ENCODE results near the gene DDX1.

The DDX1 gene

DNA sequence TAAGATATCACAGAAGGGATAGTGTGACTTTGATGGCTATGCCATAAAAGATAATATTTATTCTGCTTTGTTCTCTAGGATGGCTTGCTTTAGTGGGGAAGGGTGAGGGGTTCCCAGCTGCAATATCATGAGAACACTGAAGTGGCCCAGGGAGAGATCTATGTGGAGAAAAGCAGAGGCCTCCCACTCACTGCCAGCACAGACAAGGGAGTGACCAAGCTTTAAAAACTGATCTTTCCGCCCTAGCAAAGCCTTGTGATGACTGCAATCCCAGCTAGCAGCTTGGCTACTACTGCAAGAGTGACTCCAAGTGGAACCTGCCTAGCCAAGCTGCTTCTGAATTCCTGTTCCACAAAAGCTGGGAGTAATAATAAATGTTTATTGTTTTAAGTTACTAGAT lies 7.8 kb upstream of the DDX1 start:
- H3K27me3 ChIP-seq (replicated peaks in 2 of 5; ENCODE audit: control insufficient read depth in 4 of 5, insufficient read depth in 5 of 5, low read length in 4 of 5) = no peaks in the 10 kb centered on the region
- no peak overlapping the region for H3K27ac ChIP-seq (ENCODE audit: insufficient read depth in 1 of 2, low read depth in 1 of 2, low read length in 2 of 2, poor library complexity in 1 of 2, severe bottlenecking in 2 of 2)
- 89% methylated on average over 1 of the region's 1 CpG for WGBS (ENCODE audit: insufficient coverage)
- CTCF ChIA-PET = interaction anchor here (1.5 kb wide), 1 partner anchor 10 kb away, joined by 5 read pairs; no protein-coding TSS in a partner anchor
- H3K4me3 ChIP-seq (ENCODE audit: control insufficient read depth in 1 of 7, extremely low read depth in 1 of 7, insufficient read depth in 4 of 7, low read depth in 2 of 7, low read length in 6 of 7) = no peak overlapping the region
- no peaks in the 10 kb centered on the region for H3K4me1 ChIP-seq (ENCODE audit: control extremely low read depth in 1 of 4, control insufficient read depth in 4 of 4, insufficient read depth in 4 of 4, low read length in 3 of 4)
- DNase-seq = no peak
- no peaks in the 10 kb centered on the region for H3K9me3 ChIP-seq (ENCODE audit: control extremely low read depth in 1 of 5, control insufficient read depth in 4 of 5, insufficient read depth in 2 of 5, low read depth in 1 of 5, low read length in 4 of 5)
- POLR2A ChIA-PET = no interaction called here
- no peaks in the 10 kb centered on the region for H3K36me3 ChIP-seq (ENCODE audit: control insufficient read depth in 4 of 4, insufficient read depth in 4 of 4, low read length in 3 of 4)

DNA sequence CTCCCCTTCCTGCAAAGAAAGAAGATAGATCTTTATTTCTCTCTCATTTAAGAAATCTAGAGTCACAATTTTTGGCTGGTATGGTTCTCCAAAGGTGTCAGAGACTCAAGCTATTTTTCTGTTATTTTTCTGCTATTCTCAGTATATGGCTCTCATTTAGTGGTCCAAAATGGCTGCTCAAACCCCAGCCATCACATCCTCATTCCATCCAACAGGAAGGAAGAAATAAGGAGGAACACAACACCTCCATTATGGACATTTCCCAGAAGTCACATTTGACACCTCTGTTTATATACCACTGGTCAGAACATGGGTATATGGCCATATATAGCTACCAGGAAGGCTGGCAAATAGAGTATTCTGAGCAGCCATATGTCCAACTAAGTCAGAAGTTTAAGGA lies 7.4 kb upstream of the DDX1 start:
- Histone ChIP-seq H3K4me3 (ENCODE audit: control insufficient read depth in 1 of 7, extremely low read depth in 1 of 7, insufficient read depth in 4 of 7, low read depth in 2 of 7, low read length in 6 of 7) (no peak overlapping the region), H3K36me3 (ENCODE audit: control insufficient read depth in 4 of 4, insufficient read depth in 4 of 4, low read length in 3 of 4) (no peaks in the 10 kb centered on the region), H3K27ac (ENCODE audit: insufficient read depth in 1 of 2, low read depth in 1 of 2, low read length in 2 of 2, poor library complexity in 1 of 2, severe bottlenecking in 2 of 2) (no peak overlapping the region), H3K27me3 (replicated peaks in 2 of 5; ENCODE audit: control insufficient read depth in 4 of 5, insufficient read depth in 5 of 5, low read length in 4 of 5) (no peaks in the 10 kb centered on the region), H3K9me3 (ENCODE audit: control extremely low read depth in 1 of 5, control insufficient read depth in 4 of 5, insufficient read depth in 2 of 5, low read depth in 1 of 5, low read length in 4 of 5) (no peaks in the 10 kb centered on the region), H3K4me1 (ENCODE audit: control extremely low read depth in 1 of 4, control insufficient read depth in 4 of 4, insufficient read depth in 4 of 4, low read length in 3 of 4) (no peaks in the 10 kb centered on the region)
- ChIA-PET POLR2A (no interaction called here), CTCF (interaction anchor here (1.5 to 6.9 kb wide), 2 partner anchors 6 to 10 kb away, joined by 5 to 51 read pairs; no protein-coding TSS in a partner anchor)
- DNase-seq = no peak

DNA sequence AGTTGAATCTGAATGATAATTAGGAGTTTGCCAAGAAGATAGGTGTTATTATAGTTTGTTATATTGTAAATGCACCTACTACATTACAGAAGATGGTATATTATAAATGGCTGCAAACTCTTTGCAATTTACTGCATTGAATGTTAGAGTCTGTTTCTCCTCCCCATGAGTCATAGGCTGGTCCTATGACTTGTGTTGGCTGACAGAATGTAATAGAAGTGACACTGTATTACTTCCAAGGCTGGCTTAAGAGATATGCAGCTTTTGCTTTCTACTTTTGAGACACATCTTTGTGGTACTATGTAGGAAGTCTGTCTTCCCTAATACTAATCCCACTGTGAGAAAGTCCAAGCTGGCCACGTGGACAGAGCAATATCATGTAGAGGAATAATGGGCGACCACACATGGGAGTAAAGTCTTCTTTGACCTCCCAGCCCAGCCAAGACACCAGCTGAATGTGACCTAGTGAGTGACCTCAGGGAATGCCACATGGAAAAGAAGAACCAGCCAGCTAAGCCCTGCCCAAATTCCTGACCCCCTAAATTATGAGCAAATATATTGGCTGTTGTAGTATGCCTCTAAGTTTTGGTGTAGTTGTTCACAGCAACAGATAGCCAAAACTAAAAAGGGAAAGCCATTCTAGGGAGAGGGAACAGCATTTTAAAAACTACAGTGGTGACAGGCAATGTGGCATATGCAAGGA lies 6.8 kb upstream of the DDX1 start:
- Histone ChIP-seq H3K9me3 (ENCODE audit: control extremely low read depth in 1 of 5, control insufficient read depth in 4 of 5, insufficient read depth in 2 of 5, low read depth in 1 of 5, low read length in 4 of 5) (no peaks in the 10 kb centered on the region), H3K4me3 (ENCODE audit: control insufficient read depth in 1 of 7, extremely low read depth in 1 of 7, insufficient read depth in 4 of 7, low read depth in 2 of 7, low read length in 6 of 7) (no peak overlapping the region), H3K27ac (ENCODE audit: insufficient read depth in 1 of 2, low read depth in 1 of 2, low read length in 2 of 2, poor library complexity in 1 of 2, severe bottlenecking in 2 of 2) (no peak overlapping the region), H3K36me3 (ENCODE audit: control insufficient read depth in 4 of 4, insufficient read depth in 4 of 4, low read length in 3 of 4) (no peaks in the 10 kb centered on the region), H3K27me3 (replicated peaks in 2 of 5; ENCODE audit: control insufficient read depth in 4 of 5, insufficient read depth in 5 of 5, low read length in 4 of 5) (no peaks in the 10 kb centered on the region), H3K4me1 (ENCODE audit: control extremely low read depth in 1 of 4, control insufficient read depth in 4 of 4, insufficient read depth in 4 of 4, low read length in 3 of 4) (no peaks in the 10 kb centered on the region)
- CTCF ChIA-PET = interaction anchor here (0.9 to 6.9 kb wide), 3 partner anchors 7 to 23 kb away, joined by 3 to 51 read pairs (median 5); no protein-coding TSS in a partner anchor
- 100% methylated on average over 1 of the region's 2 CpGs for WGBS (ENCODE audit: insufficient coverage)
- peak in 1 of 3 donors; percentile 12 for DNase-seq
- POLR2A ChIA-PET = no interaction called here

DNA sequence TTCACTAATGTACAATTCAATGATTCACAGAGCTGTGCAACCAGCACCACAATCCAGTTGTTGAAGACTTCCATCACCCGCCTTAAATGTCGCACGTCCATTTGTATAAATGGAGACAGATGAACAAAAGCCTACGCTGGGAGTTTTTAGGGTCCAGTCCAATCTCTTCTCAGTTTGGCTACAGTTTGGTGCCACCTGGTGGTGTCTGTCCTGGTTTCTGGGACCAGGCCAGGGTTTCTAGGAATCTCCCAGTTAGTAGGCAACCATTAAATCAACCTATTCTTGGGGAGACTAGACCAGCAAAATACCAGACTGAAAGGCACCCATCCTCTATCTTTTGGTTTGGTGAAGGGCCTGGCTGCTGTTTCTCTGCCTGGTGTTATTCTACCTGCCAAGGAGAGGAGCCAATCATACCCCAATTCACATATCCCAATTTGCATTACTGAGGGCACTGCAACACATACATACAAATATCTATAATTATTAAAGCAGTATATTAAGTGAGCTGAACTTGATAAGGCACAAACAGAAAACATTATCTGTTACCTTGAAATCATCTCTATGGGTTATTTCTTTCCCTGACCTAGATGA lies 3.2 kb upstream of the DDX1 start:
- CTCF ChIA-PET = interaction anchor here (0.9 to 6.9 kb wide), 7 partner anchors 11 to 362 kb away, joined by 3 to 51 read pairs (median 4); partner anchors contain the start of gene NBAS
- H3K9me3 ChIP-seq (ENCODE audit: control extremely low read depth in 1 of 5, control insufficient read depth in 4 of 5, insufficient read depth in 2 of 5, low read depth in 1 of 5, low read length in 4 of 5) = no peaks in the 10 kb centered on the region
- H3K27me3 ChIP-seq (replicated peaks in 2 of 5; ENCODE audit: control insufficient read depth in 4 of 5, insufficient read depth in 5 of 5, low read length in 4 of 5) = no peaks in the 10 kb centered on the region
- peaks cover 3 to 21% (median 14%) of the 10 kb centered on the region in 4 experiments for H3K4me1 ChIP-seq (ENCODE audit: control extremely low read depth in 1 of 4, control insufficient read depth in 4 of 4, insufficient read depth in 4 of 4, low read length in 3 of 4)
- WGBS (ENCODE audit: insufficient coverage) = 22% methylated on average over 2 of the region's 4 CpGs
- no peak overlapping the region for H3K27ac ChIP-seq (ENCODE audit: insufficient read depth in 1 of 2, low read depth in 1 of 2, low read length in 2 of 2, poor library complexity in 1 of 2, severe bottlenecking in 2 of 2)
- no peaks in the 10 kb centered on the region for H3K36me3 ChIP-seq (ENCODE audit: control insufficient read depth in 4 of 4, insufficient read depth in 4 of 4, low read length in 3 of 4)
- POLR2A ChIA-PET = no interaction called here
- no peak overlapping the region for H3K4me3 ChIP-seq (ENCODE audit: control insufficient read depth in 1 of 7, extremely low read depth in 1 of 7, insufficient read depth in 4 of 7, low read depth in 2 of 7, low read length in 6 of 7)
- peak; percentile 50 to 69 (median 59) for DNase-seq

DNA sequence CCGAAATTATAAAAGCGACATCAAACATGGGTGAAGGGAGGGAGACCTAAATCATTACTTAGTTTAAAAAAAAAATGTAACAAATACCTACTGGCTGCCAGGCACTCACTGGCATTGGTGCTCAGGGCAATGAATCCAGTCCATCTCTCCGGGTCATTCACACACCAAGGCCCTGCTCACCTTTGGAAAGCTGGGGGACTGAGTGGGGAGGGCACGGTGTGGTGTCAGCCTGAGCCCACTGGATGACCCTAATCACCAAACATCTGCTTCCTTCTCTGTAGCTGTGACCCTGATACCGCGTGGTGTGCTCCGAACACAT lies 336 bp upstream of the DDX1 start:
- Histone ChIP-seq H3K27me3 (replicated peaks in 2 of 5; ENCODE audit: control insufficient read depth in 4 of 5, insufficient read depth in 5 of 5, low read length in 4 of 5) (no peaks in the 10 kb centered on the region), H3K4me3 (ENCODE audit: control insufficient read depth in 1 of 7, extremely low read depth in 1 of 7, insufficient read depth in 4 of 7, low read depth in 2 of 7, low read length in 6 of 7) (peak overlapping the region; percentile 83 to 96 (median 87)), H3K27ac (ENCODE audit: insufficient read depth in 1 of 2, low read depth in 1 of 2, low read length in 2 of 2, poor library complexity in 1 of 2, severe bottlenecking in 2 of 2) (peak overlapping the region in 1 of 2 experiments; percentile 91), H3K9me3 (ENCODE audit: control extremely low read depth in 1 of 5, control insufficient read depth in 4 of 5, insufficient read depth in 2 of 5, low read depth in 1 of 5, low read length in 4 of 5) (no peaks in the 10 kb centered on the region), H3K4me1 (ENCODE audit: control extremely low read depth in 1 of 4, control insufficient read depth in 4 of 4, insufficient read depth in 4 of 4, low read length in 3 of 4) (peaks cover 5 to 36% (median 18%) of the 10 kb centered on the region in 4 experiments), H3K36me3 (ENCODE audit: control insufficient read depth in 4 of 4, insufficient read depth in 4 of 4, low read length in 3 of 4) (peaks cover 7 to 17% (median 9%) of the 10 kb centered on the region in 4 experiments)
- POLR2A ChIA-PET = no interaction called here
- WGBS (ENCODE audit: insufficient coverage) = 4% methylated on average over 4 of the region's 7 CpGs
- DNase-seq = no peak
- CTCF ChIA-PET = no interaction called here

DNA sequence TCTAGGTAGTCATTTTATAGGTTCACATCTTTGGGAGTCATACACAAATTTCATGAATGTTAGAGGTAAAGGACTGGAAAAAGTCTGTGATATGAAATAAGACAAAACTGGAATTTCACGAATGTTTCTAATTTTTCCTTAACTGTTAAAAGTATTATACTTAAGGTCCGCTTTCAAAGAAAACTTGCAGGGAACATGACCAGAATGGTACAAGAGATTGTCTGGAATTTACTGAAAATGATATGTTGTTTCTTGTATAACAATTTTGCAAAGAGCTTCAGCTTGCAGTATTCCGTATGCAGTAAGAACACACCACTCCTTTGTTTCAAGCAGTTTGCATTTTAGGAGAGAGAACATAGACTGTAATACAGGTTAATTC lies 1.6 kb downstream of the DDX1 start:
- no peak for DNase-seq
- peak overlapping the region in 4 of 7 experiments; percentile 13 to 95 (median 90) for H3K4me3 ChIP-seq (ENCODE audit: control insufficient read depth in 1 of 7, extremely low read depth in 1 of 7, insufficient read depth in 4 of 7, low read depth in 2 of 7, low read length in 6 of 7)
- 100% methylated on average over 3 of the region's 3 CpGs for WGBS (ENCODE audit: insufficient coverage)
- H3K27me3 ChIP-seq (replicated peaks in 2 of 5; ENCODE audit: control insufficient read depth in 4 of 5, insufficient read depth in 5 of 5, low read length in 4 of 5) = no peaks in the 10 kb centered on the region
- CTCF ChIA-PET = interaction anchor here (1.2 kb wide), 1 partner anchor 16 kb away, joined by 3 read pairs; no protein-coding TSS in a partner anchor
- H3K9me3 ChIP-seq (ENCODE audit: control extremely low read depth in 1 of 5, control insufficient read depth in 4 of 5, insufficient read depth in 2 of 5, low read depth in 1 of 5, low read length in 4 of 5) = no peaks in the 10 kb centered on the region
- H3K27ac ChIP-seq (ENCODE audit: insufficient read depth in 1 of 2, low read depth in 1 of 2, low read length in 2 of 2, poor library complexity in 1 of 2, severe bottlenecking in 2 of 2) = peak overlapping the region in 1 of 2 experiments; percentile 91
- POLR2A ChIA-PET = no interaction called here
- peaks cover 13 to 28% (median 19%) of the 10 kb centered on the region in 4 experiments for H3K36me3 ChIP-seq (ENCODE audit: control insufficient read depth in 4 of 4, insufficient read depth in 4 of 4, low read length in 3 of 4)
- peaks cover 5 to 40% (median 18%) of the 10 kb centered on the region in 4 experiments for H3K4me1 ChIP-seq (ENCODE audit: control extremely low read depth in 1 of 4, control insufficient read depth in 4 of 4, insufficient read depth in 4 of 4, low read length in 3 of 4)
